CD4-positive, alpha-beta T cell treated with Interleukin-17A for 1 hour (primary cell): ENCODE results near the gene MPDZ.

Experiments used
- DNase-seq: peaks from one replicate; pipeline ENCODE4 v3.0.0-alpha.2; 2020

Gene MPDZ

DNA sequence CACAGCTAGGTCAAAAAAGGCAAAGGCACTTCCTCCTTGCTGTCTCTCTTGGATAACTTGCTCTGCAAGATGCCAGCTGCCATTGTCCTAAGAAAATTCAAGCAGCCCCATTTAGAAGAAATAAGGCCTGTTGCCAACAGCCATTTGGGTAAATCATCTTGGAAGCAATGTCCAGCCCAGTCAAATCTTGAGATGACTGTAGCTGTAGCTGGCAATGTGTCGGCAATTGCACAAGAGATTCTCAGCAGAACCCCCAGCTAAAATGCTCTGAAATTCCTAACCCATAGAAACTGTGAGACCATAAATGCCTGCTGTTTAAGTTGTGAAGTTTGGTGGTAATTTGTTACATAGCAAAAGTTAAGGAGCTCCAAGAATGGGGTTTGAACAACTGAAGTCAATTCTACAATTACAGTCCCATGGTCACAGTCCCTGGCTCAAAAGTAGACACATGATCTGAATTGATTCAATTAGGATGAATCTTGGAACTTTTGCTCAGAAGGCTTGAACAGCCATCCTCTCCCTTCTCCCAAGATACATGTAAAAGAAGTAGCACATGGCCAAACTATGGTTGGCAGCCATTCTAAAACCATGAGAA, 151.1 kb downstream of the MPDZ start:
- no peak for DNase-seq

DNA sequence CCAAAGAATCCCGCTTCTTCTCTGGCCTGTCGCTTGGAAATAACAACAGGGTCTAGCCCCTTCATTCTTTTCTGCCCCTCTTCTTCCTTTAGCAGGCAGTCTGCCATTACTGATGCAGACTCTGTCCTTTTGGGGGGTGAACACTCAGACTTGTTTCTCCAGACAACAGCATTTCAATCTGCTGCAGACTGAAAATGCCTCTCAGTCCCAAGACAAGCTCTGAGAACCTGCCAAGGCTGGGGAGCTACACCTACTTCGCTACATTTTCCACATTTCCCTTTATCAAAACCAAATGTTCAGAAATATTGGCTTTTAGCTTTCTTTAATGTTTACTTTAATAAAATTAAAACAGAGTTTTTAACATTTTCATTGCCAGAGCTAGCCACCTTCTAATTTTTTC, 152.4 kb downstream of the MPDZ start:
- no peak for DNase-seq

DNA sequence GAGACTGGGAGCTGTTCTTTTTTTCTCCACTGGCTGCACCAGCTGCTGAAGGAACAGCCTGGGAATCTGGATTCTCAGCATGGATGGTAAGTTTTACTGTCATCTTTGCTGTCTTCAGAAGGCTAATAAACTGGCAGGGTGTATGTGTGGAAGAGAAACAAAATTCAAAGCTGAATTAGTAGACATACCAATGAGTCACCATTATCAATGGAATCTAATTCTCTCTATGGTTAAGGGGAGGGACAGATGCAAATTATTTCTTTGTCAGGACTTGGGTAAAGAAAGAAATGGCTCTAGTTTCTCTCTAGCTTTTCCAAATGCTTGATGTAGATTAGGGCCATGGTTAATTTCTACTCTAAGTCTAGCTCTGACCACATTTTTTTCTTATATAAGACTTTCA, 154.2 kb downstream of the MPDZ start:
- DNase-seq = no peak

DNA sequence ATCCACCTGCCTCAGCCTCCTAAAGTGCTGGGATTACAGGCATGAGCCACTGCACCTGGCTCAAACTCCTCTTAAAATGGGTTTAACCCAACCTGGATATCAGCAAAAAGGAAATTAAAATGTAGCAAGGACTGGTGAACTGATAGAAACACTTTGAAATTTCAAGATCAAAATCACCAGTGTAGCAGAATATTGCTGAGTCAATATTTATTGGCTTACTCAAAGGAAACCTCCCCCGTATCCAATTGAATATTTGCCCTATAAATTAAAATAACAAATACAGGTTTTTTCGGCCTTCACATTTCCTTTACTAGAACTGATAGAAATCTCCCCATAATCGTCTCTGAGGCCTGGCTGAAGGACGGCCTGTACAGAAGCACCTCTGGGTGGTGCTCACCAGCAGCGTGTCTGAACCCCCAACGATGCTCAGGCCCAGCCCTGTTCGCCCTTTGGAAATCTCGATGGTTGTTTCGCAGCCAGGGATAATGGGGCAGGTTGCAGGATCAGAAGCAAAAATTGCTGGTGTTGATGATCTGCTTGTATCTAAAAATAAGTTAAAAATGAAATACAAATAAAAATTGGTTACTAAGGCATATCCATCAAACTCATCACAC, 156.6 kb downstream of the MPDZ start:
- DNase-seq = no peak

DNA sequence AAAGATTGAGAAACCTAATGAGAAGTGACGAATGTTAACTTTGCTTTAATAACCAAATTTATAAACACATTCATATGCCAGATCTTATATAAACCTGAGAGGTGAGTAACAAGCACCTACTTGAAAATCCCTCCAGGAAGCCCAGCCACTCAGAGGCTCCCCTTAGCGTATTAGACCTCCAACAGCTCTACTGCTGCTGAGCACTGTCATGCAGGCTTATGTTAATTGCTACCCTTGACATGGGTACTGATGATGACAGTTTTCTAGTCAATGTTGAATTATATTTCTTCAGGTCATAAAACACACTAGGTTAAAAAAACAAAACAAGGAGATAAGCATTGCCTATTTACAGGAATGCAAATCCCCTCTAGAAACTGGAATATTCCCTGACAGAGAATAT, 161.2 kb downstream of the MPDZ start:
- DNase-seq = no peak

DNA sequence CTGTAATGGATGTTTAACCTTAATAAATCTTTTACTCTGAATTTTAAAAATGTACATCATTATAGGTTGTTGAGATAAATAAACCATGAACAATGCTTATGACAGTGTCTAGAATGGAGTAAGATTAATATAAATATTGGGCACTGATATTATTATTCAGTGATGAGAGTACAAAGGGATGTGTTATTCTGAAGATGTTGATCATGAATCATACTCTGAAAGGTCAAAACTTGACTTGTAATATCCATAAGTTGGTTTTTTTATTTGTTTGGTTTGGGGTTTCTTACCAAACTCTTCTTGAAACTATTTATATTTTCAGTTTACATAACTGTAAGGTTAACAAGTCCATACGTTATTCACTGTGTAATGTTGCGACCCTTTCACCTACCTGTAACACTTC, 163.2 kb downstream of the MPDZ start:
- DNase-seq = no peak

DNA sequence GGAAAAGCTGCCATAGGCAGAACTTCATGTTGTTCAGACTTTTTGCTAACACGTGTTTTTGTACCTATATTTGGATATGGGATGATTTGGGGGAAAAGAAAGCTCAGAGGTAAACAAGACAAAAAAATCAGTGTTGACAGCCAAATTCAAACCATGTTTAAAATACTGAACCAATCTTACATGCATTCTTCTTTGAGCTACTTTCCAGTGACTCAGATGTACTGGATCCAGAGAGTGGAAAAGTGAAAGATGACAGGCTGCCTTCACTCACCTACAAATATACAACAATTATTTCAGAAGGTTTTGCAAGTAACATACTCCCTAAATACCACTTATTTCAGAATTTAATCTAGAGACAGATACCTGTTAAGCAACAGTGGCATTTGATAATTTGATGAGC, 165.7 kb downstream of the MPDZ start:
- DNase-seq = no peak

DNA sequence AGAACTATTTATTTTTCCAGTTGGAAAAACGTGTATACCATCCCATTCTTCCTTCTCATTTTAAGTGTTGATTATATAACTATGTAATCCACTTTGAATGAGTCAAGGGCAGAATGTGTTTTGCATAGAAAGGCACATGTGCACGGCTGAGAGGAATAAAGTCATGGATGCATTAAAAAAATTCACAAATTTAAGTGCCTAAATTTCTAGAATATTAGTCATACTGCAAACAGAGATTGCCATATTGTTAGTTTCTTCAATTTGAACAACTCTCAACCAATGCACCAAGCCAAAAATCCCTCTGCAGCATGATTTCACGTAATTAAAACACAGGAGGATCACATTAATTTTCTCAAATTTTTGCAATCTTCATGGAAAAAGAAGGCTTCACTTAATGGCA, 166.3 kb downstream of the MPDZ start:
- no peak for DNase-seq

DNA sequence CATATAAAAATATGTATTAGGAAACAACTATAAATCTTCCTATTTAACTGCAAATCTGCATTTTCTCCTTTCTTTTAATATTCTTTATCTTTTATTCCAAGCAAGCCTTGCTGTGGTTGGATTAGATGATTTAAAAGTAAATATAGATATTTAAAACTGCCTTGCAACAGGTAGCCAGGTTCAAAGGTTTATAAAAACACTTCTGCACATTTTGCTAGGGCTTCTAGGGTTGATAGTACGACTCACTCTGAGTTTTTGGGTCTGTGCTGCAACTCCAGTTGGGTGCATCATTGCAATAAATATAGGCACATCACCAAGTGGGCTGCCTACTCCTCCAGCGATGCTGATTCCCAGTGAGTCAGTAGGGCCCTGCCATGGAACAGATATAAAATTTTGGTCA, 167.7 kb downstream of the MPDZ start:
- DNase-seq = no peak

DNA sequence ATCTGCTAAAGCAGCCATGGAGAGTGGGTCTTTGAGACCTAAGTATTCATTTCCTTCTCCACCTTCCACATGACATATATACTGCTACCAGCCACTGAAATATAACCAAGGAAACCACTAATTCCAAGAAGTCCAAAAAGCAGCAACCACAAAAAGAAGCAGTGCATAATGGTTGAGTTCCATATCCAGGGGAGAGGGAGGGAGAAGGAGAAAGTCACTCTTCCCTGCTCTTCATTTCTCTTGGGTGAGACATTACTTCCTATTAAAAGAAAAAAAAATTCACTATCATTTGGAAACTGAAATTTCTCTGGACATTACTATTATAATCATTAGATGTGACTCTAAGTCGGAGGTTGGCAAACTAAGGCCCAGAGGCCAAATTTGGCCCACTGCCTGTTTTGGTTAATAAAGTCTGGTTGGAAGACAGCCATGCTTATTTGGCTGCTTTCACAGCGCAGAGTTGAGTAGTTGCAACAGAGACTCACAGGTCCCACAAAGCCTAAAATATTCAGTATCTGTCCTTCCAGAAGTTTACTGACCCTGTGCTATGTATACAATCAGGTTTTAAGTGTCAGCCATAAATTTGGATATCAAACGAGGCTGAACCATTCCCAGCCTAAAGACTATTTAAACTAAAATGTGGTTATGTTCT, 168.6 kb downstream of the MPDZ start:
- no peak for DNase-seq

DNA sequence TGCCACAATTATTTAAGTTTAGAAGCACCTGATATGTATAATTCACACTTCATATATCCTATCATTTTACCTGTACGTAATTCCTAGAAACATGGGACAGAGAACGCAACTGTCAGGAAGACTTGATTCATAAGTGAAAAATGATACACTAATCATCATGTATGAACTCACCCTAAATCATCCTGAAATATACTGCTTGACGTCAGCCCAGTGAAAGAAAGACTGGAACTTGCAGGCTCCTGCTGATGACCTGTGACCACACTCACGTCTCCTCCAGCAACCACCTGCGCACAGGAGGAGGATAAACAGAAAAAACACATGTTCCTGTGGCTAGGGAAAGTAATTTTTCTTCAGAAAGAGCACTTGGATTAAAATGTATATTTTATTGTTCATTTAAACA, 169.7 kb downstream of the MPDZ start:
- no peak for DNase-seq

DNA sequence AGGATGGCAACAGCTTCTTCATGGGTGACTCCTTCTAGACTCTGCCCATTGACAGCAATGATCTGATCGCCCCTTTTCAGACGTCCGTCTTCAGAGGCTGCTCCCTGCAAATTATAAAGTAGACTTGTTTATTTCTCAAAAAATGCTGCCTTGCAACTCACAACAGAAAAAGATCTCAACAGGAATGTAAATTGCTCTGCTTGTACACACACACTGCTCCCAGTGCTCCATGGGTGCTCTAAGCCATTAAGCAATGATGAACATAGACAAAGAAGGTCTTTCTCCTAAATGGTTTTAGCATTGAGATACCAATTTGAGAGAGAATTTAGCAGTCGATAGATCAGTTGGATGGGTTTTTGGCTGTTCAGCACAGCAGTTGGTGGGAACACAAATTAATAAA, 172.5 kb downstream of the MPDZ start:
- DNase-seq = no peak

DNA sequence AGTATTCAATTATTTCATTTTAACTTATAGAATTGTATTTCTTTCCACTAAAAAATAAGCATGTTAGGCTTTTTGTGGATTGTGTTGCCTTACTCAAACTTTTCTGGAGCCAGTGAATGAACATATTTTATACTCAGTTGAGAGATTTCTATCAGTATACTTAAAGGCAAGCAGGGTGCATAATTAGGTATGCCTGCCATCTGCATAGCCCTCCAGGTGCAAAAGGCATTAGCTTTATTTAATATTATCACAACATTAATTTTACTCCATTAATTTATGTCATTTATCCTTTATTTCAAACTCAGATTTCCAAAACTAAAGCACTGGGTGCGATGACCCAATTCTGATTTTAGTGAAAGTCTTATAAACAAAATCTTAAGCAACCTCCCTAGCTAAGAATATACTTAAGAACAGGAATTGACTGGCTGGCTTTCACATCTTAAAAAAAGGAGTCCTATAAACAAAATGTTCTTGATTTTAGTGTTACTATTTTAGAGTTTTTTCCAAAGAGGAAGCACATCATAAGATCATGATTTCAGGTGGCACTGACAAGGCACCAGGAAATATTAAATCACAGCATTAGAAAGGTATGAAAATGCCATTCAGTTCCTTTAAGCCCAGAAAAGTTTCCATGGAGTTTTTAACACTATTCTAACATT, 178.4 kb downstream of the MPDZ start:
- DNase-seq = no peak

DNA sequence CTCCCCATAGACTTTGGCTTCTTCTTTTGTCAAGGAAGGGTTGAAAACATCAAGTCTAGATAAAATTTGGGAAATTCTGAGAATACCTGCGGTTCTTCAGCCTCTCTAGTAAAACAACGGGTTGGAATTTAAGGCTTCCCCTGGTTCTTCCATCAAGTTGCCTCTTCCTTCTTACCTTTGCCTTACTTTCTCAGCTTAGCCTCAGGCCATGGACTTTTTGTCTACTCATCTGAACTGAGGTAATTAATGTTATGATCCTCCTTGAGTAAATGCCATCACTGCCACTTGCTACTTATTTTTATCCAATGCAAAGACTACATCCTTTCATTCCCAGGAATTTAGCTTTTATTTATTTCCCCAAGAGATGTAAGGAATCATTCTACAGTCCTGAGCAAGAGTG, 184.4 kb downstream of the MPDZ start:
- DNase-seq = no peak

DNA sequence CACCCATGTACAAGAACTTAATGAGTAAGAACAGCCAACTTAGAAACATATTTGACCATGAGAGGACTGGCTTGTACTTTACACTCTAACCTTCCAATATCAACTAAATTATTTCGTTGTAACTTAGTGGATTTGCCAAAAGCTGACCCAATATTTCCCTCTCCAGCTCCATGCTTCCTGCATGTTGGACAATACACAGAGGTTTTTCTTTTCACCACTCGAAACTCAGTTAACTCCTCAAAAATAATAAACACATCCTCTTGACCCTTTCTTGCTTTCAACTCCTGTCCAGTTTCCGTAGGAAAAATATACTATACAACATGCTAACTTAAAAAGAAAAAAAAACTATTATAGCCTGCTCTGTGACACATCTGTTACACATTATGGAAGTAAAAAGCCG, 188.9 kb downstream of the MPDZ start:
- no peak for DNase-seq

DNA sequence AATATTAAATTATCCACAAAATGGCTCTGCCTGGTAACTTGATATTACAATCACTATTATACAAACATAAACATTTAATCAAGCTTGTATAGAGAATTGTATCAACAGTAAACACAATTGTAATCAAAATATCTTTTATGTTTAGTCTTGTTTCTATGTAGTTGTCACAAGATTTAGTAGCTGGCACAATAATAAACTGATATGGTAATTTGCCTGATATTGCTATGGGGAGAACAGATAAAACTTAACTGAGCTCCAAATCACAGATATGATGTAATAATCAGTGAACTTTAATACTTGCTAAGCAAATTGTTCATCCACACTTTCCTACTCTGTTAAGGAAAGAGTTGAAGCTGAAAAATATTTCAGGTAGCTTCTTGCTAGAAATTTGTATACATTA, 189.8 kb downstream of the MPDZ start:
- DNase-seq = no peak

DNA sequence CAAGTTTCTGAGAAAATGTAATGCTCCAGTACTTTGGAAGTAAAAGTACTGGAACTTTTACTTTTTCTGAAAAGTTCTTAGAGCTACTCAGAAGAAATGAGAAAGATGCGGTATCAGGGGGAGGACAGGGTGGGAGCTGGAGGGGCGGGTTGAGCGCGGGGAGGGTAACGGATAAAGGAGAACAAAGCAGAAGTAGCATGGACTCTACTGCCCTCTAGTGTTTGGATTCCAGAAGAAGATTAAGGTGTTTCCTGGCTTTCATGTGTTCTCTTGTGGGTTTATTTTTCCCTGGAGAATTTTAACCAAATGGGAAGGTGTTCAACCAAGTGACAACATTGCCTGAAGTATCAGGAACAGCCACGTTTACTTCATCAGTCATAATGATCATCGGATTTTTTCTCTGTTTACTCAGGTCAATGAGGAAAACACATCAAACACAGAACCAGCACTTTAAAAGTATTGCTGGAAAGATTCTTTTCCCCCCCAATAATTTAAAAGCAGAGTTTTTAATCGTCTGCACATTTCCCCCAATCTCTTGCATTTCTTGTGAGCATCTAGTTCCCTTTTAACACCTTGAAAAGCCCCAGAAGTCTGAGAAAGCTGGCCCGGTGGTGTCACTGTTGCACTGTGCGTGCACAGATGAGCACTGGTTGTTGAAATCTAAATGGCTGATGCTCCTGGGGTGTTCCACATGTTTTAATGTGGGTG, 190.6 kb downstream of the MPDZ start:
- no peak for DNase-seq

DNA sequence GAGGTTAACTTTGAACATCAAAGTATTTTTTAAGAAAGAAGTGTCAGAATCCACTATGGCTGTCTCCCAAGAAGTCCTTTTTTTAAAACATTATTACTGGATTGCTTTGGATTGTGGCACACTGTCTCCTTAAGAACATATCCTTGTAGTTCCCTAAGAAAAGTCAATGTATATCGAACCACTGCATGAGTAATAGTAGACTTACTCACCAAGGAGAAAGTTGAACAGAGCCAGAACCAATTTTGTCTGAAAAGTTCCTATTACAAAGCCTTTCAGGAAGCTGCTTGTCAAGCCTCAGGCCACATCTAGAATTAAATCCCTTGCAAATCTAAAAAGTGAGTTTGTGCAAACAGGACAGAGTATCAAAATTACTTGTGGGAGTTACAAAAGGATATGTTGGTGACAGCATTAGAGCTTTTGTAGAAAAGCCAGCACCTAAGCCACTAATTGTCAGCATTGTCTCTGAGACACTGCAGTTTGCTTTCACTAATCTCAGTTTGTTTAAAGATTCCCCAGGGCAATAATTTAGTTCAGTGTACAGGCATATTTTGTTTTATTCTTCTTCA, 195.4 kb downstream of the MPDZ start:
- DNase-seq = no peak

DNA sequence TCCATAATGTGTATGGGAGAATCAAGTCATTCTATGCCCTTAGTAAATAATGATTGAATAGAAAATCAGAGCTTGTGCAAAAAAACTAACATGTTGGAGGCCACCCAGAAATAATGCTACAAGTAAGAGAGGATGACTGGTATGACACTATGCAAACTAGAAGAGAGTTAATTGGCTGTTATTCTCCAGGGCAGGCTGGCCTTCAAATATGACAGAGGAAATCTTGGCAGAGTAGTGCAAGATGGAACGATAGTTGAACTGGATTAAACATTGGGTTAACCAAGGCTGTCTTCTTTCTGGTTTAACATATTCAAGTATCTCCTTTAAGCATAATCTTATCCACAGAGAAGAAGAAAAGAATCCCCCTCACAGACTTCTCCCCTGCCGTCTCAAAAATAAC, 196.1 kb downstream of the MPDZ start:
- DNase-seq = no peak

DNA sequence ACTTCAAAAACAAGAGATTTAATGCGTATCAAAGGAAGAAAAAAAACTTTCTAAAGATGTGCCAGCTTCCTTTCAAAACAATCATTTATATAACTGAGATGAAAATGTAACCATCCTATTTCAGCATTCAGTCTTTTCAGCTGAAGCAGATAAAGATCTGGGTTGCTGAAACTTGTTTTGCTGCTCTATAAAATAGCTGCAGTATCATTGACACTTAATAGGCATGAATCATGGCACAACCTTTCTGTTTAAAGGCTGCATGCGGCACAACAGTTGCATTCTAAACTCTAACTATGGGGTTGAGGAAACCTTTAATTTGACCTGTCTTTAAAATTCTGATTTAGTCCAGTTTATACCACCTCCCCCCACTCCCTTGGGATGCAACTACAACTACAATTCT, 196.7 kb downstream of the MPDZ start:
- DNase-seq = no peak

DNA sequence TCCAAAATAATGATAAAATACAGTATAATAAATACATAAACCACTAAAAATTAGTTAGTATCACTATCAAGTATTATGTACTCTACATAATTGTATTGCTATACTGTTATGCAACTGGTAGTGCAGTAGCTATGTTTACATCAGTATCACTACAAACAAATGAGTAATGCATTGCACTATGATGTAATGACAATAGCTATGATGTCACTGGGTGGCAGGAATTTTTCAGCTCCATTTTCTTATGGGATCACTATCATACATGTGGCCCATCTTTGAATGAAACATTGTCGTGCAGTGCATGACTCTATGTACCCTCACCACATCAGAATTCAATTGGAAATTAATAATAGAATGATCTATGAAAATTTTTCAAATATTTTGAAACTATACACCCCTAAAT, 201.3 kb downstream of the MPDZ start:
- DNase-seq = no peak

DNA sequence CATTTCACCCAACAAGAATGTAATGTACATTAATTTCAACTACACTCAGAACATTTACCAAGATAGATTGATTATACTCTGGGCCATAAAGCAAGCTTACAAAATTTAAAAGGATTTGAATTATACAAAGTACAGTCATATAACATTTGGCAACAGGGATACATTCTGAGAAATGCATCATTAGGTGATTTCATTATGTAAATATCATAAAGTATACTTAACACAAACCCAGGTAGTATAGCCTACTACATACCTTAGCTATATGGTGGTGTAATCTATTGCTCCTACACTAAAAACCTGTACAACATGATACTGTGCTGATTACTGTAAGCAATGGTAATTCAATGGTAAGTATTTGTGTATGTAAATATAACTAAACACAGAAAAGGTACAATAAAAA, 202.9 kb downstream of the MPDZ start:
- no peak for DNase-seq

DNA sequence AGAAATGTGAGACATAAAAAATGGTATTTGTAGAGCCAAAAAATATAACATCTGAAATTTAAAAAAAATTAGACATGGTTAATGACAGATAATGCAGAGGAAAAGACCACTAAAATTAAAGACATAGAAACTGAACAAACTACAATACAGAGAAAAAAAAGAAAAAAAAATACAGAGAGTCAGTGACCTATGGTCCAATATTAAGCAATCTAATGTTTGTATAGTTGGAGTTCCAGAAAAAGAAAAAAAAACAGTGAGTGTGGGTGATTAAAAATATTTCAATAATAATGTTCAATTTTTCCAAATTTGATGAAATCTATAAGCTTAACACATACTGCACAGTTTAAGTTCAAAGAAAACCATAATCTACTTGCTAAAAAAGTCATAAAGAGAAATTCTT, 207.6 kb downstream of the MPDZ start:
- no peak for DNase-seq
